Activated CD4-positive, CD25-positive, alpha-beta regulatory T cell treated with anti-CD3 and anti-CD28 coated beads, Interleukin-2, amount 50 U/mL, for 16 hours (primary cell): ENCODE results near the gene JAML.

Experiments used
- DNase-seq: peaks from one replicate; pipeline ENCODE4 v3.0.0-alpha.2; 2020; ENCODE audit warnings: low read depth, low spot score

The JAML gene

GRCh38 chr11:118168751-118169150 lies 56.1 kb downstream of the JAML start:
- no peak for DNase-seq

GRCh38 chr11:118168316-118168715 lies 56.5 kb downstream of the JAML start:
- DNase-seq = no peak

- no peak for DNase-seq
Observed at GRCh38 chr11:118167906-118168305, 56.9 kb downstream of the JAML start.

- no peak for DNase-seq
Observed at GRCh38 chr11:118167253-118167652, 57.6 kb downstream of the JAML start.

- DNase-seq = no peak
Observed at GRCh38 chr11:118166641-118167040, 58.2 kb downstream of the JAML start.

GRCh38 chr11:118164885-118165284 lies 59.9 kb downstream of the JAML start:
- no peak for DNase-seq

GRCh38 chr11:118163494-118163893 lies 61.3 kb downstream of the JAML start:
- DNase-seq = no peak

- no peak for DNase-seq
Observed at GRCh38 chr11:118162846-118163245, 62.0 kb downstream of the JAML start.

- no peak for DNase-seq
Observed at GRCh38 chr11:118161786-118162185, 63.0 kb downstream of the JAML start.

- DNase-seq = no peak
Observed at GRCh38 chr11:118157186-118157895, 67.5 kb downstream of the JAML start.

- DNase-seq = no peak
Observed at GRCh38 chr11:118156531-118157185, 68.2 kb downstream of the JAML start.

GRCh38 chr11:118155776-118156530 lies 68.9 kb downstream of the JAML start:
- no peak for DNase-seq

GRCh38 chr11:118154641-118155040 lies 70.2 kb downstream of the JAML start:
- no peak for DNase-seq

- DNase-seq = no peak
Observed at GRCh38 chr11:118153976-118154375, 70.8 kb downstream of the JAML start.

GRCh38 chr11:118153516-118153915 lies 71.3 kb downstream of the JAML start:
- DNase-seq = no peak

GRCh38 chr11:118152552-118153471 lies 72.0 kb downstream of the JAML start, which contains the start of gene SCN4B:
Gene SCN4B (minus strand): TSS chr11:118152823. CDS start chr11:118152673, 150 bp downstream.
- no peak for DNase-seq

- no peak for DNase-seq
Observed at GRCh38 chr11:118152020-118152551, 72.7 kb downstream of the JAML start.

- no peak for DNase-seq
Observed at GRCh38 chr11:118151431-118151830, 73.4 kb downstream of the JAML start.

GRCh38 chr11:118149493-118149892 lies 75.3 kb downstream of the JAML start:
- DNase-seq = no peak

- DNase-seq = no peak
Observed at GRCh38 chr11:118148856-118149255, 76.0 kb downstream of the JAML start.

- no peak for DNase-seq
Observed at GRCh38 chr11:118148240-118148639, 76.6 kb downstream of the JAML start.
